Endothelial cell of umbilical vein (primary cell): ENCODE data around the gene FES. TPM values are rescaled to one million over a fixed set of nuclear protein-coding genes. Genes with fewer than 3 reads are reported as not detected.
"Not testable (repeated sequence)": the region's sequence is repeated elsewhere in the genome, so short reads cannot be mapped to it uniquely, and the experiment has no call there.

ENCODE experiments used
- BruUV-seq: library from RNA; stranded (reverse); fragments of 400-500 nt; replicated peaks from 2 replicates; lab custom pipeline; 2021; lab: Mats Ljungman, UMichigan
- CTCF ChIA-PET: fragments of 300-600, 350-600 bp; sonication (Branson Sonifier 250); formaldehyde crosslinking; loops from one replicate; lab custom pipeline; 2021; ENCODE audit warnings: antibody characterized with exemption, inconsistent platforms; lab: Charles Lee
- POLR2A ChIA-PET: fragments of 300-600, 350-600 bp; sonication (Branson Sonifier 250); formaldehyde crosslinking; loops from one replicate; lab custom pipeline; 2021; ENCODE audit warnings: antibody characterized with exemption, inconsistent platforms; lab: Charles Lee
- DNase-seq: peaks from one replicate; pipeline ENCODE4 v3.0.0-alpha.2; 2011; ENCODE audit warnings: low read depth, low spot score
- FAIRE-seq: peaks from 2 replicates; lab custom pipeline; 2011; peaks lifted over from hg19 to GRCh38; lab: Jason Lieb, UNC
- H2AFZ ChIP-seq: 2 replicates; pipeline ENCODE4 v1.6.0; 2012; ENCODE audit warnings: low read depth, low read length, control low read depth, inconsistent platforms
- H3K27ac ChIP-seq: 2 replicates; pipeline ENCODE4 v1.5.1; 2011; ENCODE audit warnings: low read depth, mild to moderate bottlenecking, control low read depth, low read length, moderate library complexity; ENCODE audit not compliant: insufficient read depth
- H3K27me3 ChIP-seq, 2 experiments: 2 replicates each; pipeline versions ENCODE4 v1.6.0 to v1.6.1; 2011; ENCODE audit warnings: low read length in 2 of 2, mixed read lengths in 1 of 2; ENCODE audit not compliant: control insufficient read depth in 2 of 2, insufficient read depth in 2 of 2
- H3K36me3 ChIP-seq, 2 experiments: 2 replicates in 1 of 2; 3 replicates in 1 of 2; pipeline ENCODE4 v1.5.1; 2011; ENCODE audit warnings: low read length in 2 of 2, mild to moderate bottlenecking in 1 of 2, moderate library complexity in 1 of 2; ENCODE audit not compliant: control insufficient read depth in 2 of 2, insufficient read depth in 2 of 2; ENCODE audit errors: extremely low read depth in 1 of 2
- H3K4me1 ChIP-seq: 3 replicates; pipeline ENCODE4 v1.5.1; 2011; ENCODE audit warnings: mild to moderate bottlenecking, low read length; ENCODE audit not compliant: control insufficient read depth, insufficient read depth; ENCODE audit errors: extremely low read depth
- H3K4me2 ChIP-seq: 2 replicates; pipeline ENCODE4 v1.6.1; 2011; ENCODE audit warnings: low read length, control low read depth, mixed read lengths; ENCODE audit not compliant: insufficient read depth
- H3K4me3 ChIP-seq, 3 experiments: fragments of 200-600 bp in 1 of 3; sonication (generic), shearing (Covaris generic) in 1 of 3; replicated peaks in 1 of 3; 2 replicates each; pipeline ENCODE4 v1.5.1; 2011 to 2016; ENCODE audit warnings: control low read depth in 3 of 3, low read length in 3 of 3, mild to moderate bottlenecking in 2 of 3, inconsistent platforms in 1 of 3, low read depth in 1 of 3, moderate library complexity in 1 of 3; ENCODE audit not compliant: insufficient read depth in 1 of 3
- H3K79me2 ChIP-seq: 2 replicates; pipeline ENCODE4 v1.6.0; 2012; ENCODE audit warnings: low read length, inconsistent platforms; ENCODE audit not compliant: control insufficient read depth, insufficient read depth
- H3K9ac ChIP-seq: replicated peaks from 2 replicates; pipeline ENCODE3; 2011; ENCODE audit warnings: low read length, control low read depth; ENCODE audit not compliant: insufficient read depth; ENCODE audit errors: extremely low read depth
- H3K9me1 ChIP-seq: replicated peaks from 3 replicates; pipeline ENCODE4 v1.6.0; 2011; ENCODE audit warnings: mild to moderate bottlenecking, low read length; ENCODE audit not compliant: control insufficient read depth, insufficient read depth; ENCODE audit errors: extremely low read depth
- H3K9me3 ChIP-seq: replicated peaks from 2 replicates; pipeline ENCODE4 v1.5.1; 2012; ENCODE audit warnings: low read length, inconsistent platforms; ENCODE audit not compliant: control insufficient read depth, insufficient read depth
- H4K20me1 ChIP-seq: replicated peaks from 2 replicates; pipeline ENCODE3; 2011; ENCODE audit warnings: mild to moderate bottlenecking, low read length; ENCODE audit not compliant: control insufficient read depth, insufficient read depth; ENCODE audit errors: extremely low read depth
- EZH2 ChIP-seq: IDR thresholded peaks from 2 replicates; pipeline ENCODE4 v1.6.1; 2012; ENCODE audit warnings: borderline replicate concordance, low read depth, mild to moderate bottlenecking, moderate library complexity, low read length, inconsistent platforms; ENCODE audit not compliant: severe bottlenecking
- FOS ChIP-seq: IDR thresholded peaks from 2 replicates; pipeline ENCODE4 v1.6.1; 2011; ENCODE audit warnings: mild to moderate bottlenecking, low read length, moderate library complexity, borderline replicate concordance; ENCODE audit not compliant: insufficient read depth
- GATA2 ChIP-seq: IDR thresholded peaks from 2 replicates; pipeline ENCODE4 v1.7.0; 2011; ENCODE audit warnings: low read depth, mild to moderate bottlenecking, moderate library complexity, mixed read lengths, low read length; ENCODE audit not compliant: insufficient read length, insufficient read depth
- JUN ChIP-seq: IDR thresholded peaks from 2 replicates; pipeline ENCODE4 v1.6.1; 2011; ENCODE audit warnings: borderline replicate concordance, low read depth; ENCODE audit not compliant: insufficient read length, insufficient read depth
- MYC ChIP-seq: IDR thresholded peaks from one replicate; pipeline ENCODE4 v1.6.1; 2011; ENCODE audit warnings: mild to moderate bottlenecking, low read depth, low read length
- POLR2A ChIP-seq: IDR thresholded peaks from 2 replicates; pipeline ENCODE4 v1.6.1; 2012; ENCODE audit warnings: low read depth, mild to moderate bottlenecking, control low read depth, low read length
- POLR2AphosphoS5 ChIP-seq: IDR thresholded peaks from 2 replicates; pipeline ENCODE4 v1.6.1; 2012; ENCODE audit warnings: low read depth, mild to moderate bottlenecking, control low read depth, low read length, moderate library complexity; ENCODE audit not compliant: insufficient read depth
- dilution Hi-C: fragments of 300-500 bp; cut with MboI; formaldehyde crosslinking; loops from one replicate; pipeline ENCODE4 v1.15.0; 2019; ENCODE audit warnings: low sequenced_read_pairs; ENCODE audit not compliant: extremely low pct_ligation_motif_present
- intact Hi-C: fragments of 100-400 bp; cut with micrococcal nuclease; formaldehyde crosslinking; loops from one replicate; pipeline ENCODE4 v1.10.0; 2022
- polyA plus RNA-seq, 4 experiments: library from polyadenylated mRNA; depleted of rRNA in 3 of 4; stranded (reverse) in 3 of 4; unstranded in 1 of 4; fragments of >200 nt; gene quantifications; 2 replicates each; pipeline versions ENCODE4 v1.2.1 to v1.2.3, GENCODE V29; 2011 to 2012; ENCODE audit warnings: missing spikeins in 1 of 4
- total RNA-seq: library from RNA; stranded (reverse); gene quantifications from 2 replicates; pipeline ENCODE4 v1.2.3, GENCODE V29; 2021
- TF ChIP-seq, protein P1 (sequence below), 2 donors: IDR thresholded peaks; 1 replicate in 1 of 2; 2 replicates in 1 of 2; pipeline ENCODE4 v1.5.1; 2011; ENCODE audit warnings: low read length in 2 of 2, mild to moderate bottlenecking in 2 of 2, moderate library complexity in 2 of 2, control low read depth in 1 of 2, inconsistent platforms in 1 of 2, low read depth in 1 of 2; ENCODE audit not compliant: insufficient read depth in 1 of 2; ENCODE audit errors: extremely low read depth in 1 of 2
- TF ChIP-seq, protein P2 (sequence below): IDR thresholded peaks from 2 replicates; pipeline ENCODE4 v1.6.1; 2011; ENCODE audit not compliant: insufficient read depth, insufficient read length

The FES gene
- total and polyA plus RNA-seq, 2 donors (not counting 3 experiments of a cell fraction or from before 2014, with no cell fraction given): 41.5 to 58.1 TPM

DNA sequence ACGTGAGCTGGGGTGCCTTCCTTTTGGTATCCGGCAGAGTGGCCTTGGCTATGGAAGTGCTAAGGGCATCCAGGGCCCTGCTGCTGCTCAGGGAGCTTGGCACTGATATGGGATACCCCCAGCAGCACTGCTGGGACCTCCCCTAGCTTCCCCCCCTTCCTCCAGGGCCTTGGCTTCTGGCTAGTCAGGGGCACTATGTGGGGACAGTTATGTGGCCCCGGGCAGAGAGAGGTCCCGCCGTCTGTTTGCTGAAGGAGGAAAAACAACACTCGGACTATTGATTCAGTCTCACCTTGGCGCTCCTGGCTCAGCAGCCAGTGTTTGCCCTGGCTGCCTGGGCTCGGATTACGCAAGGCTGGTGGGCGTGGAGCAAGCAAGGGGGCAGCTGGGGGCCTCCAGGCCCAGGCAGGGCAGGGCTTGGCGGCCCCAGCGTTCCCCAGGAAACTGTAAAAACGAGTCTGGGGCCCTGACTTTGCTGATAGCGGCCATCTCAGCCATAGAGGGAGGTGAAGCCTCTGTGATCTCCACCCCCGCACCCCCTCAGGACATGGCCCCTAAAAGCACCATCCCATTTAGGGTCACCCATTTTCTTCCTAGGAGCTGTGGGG, 10.2 kb upstream of the FES start:
- Histone ChIP-seq H2AFZ (no peak overlapping the region), H3K79me2 (peaks cover 49% of the 10 kb centered on the region), H3K4me2 (peak overlapping the region; percentile 48), H3K27me3 (no peaks in the 10 kb centered on the region), H3K9me3 (no peaks in the 10 kb centered on the region), H3K36me3 (peaks cover 12 to 26% of the 10 kb centered on the region in 2 experiments), H3K27ac (peak overlapping the region; percentile 89), H3K4me1 (peaks cover 39% of the 10 kb centered on the region), H3K9ac (peak overlapping the region; percentile 6), H4K20me1 (no peaks in the 10 kb centered on the region), H3K4me3 (no peak overlapping the region), H3K9me1 (no peaks in the 10 kb centered on the region)
- CTCF ChIA-PET: interaction anchor here (0.6 to 2.4 kb wide), 3 partner anchors 11 to 226 kb away, joined by 3 to 14 read pairs (median 11); partner anchors contain the start of gene FES
- no TSS peak for BruUV-seq
- no peak for FAIRE-seq
- DNase-seq: peak; percentile 21
- POLR2A ChIA-PET: no interaction called here
- intact Hi-C loops: loop anchor here (1.0 kb wide), 1 partner anchor 10 kb away; the partner anchor contains the start of gene FES
- TF ChIP-seq, protein P1, sequence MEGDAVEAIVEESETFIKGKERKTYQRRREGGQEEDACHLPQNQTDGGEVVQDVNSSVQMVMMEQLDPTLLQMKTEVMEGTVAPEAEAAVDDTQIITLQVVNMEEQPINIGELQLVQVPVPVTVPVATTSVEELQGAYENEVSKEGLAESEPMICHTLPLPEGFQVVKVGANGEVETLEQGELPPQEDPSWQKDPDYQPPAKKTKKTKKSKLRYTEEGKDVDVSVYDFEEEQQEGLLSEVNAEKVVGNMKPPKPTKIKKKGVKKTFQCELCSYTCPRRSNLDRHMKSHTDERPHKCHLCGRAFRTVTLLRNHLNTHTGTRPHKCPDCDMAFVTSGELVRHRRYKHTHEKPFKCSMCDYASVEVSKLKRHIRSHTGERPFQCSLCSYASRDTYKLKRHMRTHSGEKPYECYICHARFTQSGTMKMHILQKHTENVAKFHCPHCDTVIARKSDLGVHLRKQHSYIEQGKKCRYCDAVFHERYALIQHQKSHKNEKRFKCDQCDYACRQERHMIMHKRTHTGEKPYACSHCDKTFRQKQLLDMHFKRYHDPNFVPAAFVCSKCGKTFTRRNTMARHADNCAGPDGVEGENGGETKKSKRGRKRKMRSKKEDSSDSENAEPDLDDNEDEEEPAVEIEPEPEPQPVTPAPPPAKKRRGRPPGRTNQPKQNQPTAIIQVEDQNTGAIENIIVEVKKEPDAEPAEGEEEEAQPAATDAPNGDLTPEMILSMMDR (IDR thresholded peaks at IDR 0.05; ENCODE audit: extremely low read depth in 1 of 2, insufficient read depth in 1 of 2, low read depth in 1 of 2, low read length in 2 of 2): no peak
- TF ChIP-seq MYC (no peak), GATA2 (no peak), JUN (no peak), EZH2 (no peak), FOS (no peak), POLR2AphosphoS5 (no peak), POLR2A (no peak)
- TF ChIP-seq, protein P2, sequence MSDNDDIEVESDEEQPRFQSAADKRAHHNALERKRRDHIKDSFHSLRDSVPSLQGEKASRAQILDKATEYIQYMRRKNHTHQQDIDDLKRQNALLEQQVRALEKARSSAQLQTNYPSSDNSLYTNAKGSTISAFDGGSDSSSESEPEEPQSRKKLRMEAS: no peak
- dilution Hi-C loops: no loop called here

DNA sequence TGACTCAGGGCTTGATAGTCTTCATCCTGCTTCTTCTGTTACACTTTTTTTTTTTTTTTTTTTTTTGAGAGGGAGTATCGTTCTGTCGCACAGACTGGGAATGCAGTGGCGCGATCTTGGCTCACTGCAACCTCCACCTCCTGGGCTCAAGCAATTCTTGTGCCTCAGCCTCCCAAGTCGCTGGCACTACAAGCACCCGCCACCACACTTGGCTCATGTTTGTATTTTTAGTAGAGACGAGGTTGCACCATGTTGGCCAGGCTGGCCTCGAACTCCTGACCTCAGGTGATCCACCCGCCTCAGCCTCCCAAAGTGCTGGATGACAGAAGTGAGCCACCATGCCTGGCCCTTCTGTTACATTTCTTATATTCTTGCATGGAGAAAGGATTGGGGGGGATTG, 9.3 kb upstream of the FES start:
- H3K4me3 ChIP-seq, H3K27ac ChIP-seq, H3K9me3 ChIP-seq, H3K27me3 ChIP-seq, DNase-seq, BruUV-seq, H4K20me1 ChIP-seq, intact Hi-C loops, H3K9ac ChIP-seq, H2AFZ ChIP-seq, CTCF ChIA-PET, H3K4me2 ChIP-seq, POLR2A ChIA-PET, dilution Hi-C loops, FAIRE-seq, H3K9me1 ChIP-seq: not testable (repeated sequence)
- Histone ChIP-seq H3K79me2 (peaks cover 49% of the 10 kb centered on the region), H3K4me1 (peaks cover 31% of the 10 kb centered on the region), H3K36me3 (peaks cover 12 to 33% of the 10 kb centered on the region in 2 experiments)
